ENCODE measurements around the gene KRT8.
"Not testable (repeated sequence)": the region's sequence is repeated elsewhere in the genome, so short reads cannot be mapped to it uniquely, and the experiment has no call there.

Gene KRT8

DNA sequence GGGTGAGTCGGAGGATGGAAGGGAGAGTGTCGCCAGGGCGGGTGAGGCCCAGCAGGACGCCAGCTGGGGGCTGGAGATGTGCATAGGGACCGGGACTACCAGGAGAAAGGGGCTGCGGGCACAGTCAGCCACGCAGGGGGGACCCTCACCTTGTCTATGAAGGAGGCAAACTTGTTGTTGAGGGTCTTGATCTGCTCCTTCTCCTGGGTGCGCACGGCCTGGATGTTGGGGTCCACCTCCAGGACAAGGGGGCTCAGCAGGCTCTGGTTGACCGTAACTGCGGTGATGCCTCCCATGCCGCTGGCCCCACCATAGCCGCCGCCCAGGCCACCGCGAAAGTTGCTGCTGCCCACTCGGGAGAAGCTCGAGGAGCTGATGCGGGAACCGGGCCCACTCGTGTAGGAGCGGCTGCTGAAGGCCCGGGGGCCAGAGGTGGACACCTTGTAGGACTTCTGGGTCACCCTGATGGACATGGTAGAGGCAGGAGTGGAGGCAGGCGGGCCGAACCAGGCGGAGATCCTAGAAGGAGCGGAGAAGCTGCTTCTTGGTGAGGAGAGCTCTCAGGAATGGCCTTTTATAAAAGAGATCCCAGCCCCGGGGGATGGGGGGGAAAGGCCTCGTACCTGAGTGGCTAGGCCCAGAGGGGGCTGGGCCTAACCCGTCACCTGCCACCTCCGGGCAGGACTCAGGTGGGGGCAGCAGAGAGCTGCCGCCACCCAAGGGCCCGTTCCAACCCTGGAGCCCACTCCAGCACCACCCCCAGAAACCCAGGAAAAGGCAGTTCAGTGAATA is at the start of gene KRT8:
TSS of gene KRT8 (minus strand) at position 568 of the 792 bp plus-strand sequence. CDS start at position 473, 95 bp downstream.
- not testable (repeated sequence) for DNase-seq (ENCODE audit: low spot score)

DNA sequence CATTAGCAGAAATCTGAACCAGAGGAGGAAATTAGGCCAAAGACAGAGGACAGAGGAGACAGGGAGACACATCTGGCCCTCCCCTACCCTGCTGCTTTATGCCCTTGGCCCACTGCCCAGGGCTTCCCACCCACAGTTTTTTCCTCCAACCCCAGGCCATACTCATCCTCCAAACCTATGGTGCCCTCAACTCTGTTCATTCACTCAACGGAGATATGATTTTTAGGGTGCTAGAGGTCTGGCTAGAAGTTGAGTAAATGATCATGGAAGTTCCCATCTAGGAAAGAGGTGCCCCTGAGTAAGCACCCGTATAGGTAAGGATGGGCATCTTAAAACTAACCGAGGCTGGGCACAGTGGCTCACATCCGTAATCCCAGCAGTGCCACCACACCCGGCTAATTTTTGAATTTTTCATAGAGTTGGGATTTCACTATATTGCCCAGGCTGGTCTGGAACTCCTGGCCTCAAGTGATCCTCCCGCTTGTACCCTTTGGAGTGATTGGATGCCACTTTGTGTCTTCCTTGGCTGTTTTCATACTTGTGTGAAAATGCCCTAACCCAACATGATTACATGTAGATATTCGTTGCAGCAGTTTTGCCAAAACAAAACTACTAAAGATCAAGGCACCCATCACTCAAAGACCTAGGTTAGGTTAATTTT is 48.4 kb upstream of the KRT8 start:
- no peak for DNase-seq (ENCODE audit: low spot score)

DNA sequence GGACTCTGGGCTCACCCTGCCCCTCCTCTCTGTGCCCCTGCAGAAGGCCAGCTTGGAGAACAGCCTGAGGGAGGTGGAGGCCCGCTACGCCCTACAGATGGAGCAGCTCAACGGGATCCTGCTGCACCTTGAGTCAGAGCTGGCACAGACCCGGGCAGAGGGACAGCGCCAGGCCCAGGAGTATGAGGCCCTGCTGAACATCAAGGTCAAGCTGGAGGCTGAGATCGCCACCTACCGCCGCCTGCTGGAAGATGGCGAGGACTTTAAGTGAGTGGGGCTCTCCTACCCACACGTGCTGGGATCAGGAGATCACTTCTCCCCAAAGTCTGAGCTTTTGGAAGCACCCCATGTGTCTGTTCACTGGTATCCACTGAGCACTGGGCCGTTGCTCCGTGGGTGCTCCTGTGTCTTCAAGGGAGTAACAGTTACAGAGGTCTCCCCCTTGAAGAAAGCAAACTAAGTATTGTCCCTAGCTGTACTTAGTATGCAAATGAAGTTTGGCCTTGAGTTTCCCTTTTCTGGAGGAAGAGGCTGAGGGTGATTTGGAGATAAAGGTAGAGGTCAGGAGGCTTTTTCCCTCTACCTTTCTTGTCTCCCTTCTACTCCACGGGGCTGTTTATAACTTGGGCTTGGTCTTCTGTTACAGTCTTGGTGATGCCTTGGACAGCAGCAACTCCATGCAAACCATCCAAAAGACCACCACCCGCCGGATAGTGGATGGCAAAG is 47.4 kb upstream of the KRT8 start:
- DNase-seq (ENCODE audit: low spot score): no peak

DNA sequence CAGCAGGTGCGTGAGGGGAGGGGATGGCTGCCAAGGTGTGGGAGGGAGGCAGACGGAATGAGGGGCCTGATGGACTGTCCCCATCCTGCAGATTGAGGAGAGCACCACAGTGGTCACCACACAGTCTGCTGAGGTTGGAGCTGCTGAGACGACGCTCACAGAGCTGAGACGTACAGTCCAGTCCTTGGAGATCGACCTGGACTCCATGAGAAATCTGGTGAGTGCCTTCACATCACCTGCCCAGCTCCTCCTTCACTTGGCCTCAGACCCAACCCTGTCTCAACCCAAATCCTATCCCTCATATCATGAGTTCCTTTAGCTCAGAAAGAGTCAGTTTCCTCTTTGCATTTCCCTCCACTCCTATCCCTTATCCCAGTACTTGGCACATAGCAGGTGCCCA is 46.8 kb upstream of the KRT8 start:
- DNase-seq (ENCODE audit: low spot score): no peak

DNA sequence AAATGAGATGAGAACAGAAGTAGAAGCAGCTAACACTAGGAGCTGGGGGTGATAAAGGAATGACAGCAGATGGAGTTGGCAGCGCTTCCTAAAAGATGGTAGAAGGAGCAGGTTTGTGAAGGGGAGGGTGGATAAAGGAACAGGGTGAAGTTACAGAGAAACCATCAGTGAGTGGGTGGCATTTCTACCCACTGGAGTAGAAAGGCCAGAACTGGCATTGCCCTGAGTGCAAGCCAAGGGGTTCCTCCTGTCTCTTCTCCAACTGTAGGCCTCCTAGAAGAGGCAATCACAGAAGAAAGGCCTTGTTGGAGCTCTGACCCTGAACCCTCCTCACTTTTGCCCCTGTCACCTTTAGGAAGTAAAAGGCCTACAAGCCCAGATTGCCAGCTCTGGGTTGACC is 46.2 kb upstream of the KRT8 start:
- no peak for DNase-seq (ENCODE audit: low spot score)

DNA sequence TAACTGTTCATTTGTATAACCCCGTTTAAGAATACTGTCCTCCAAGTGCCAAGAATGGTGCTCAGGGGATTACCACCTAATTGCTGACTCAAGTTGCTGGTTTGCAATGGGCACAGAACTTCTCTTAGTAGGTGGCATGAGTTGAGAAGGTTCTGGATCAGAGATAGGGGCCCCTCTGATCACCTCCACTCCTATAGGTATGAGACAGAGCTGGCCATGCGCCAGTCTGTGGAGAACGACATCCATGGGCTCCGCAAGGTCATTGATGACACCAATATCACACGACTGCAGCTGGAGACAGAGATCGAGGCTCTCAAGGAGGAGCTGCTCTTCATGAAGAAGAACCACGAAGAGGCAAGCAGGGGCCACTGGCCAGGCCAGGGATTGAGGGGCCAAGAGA is 45.7 kb upstream of the KRT8 start:
- DNase-seq (ENCODE audit: low spot score): no peak

DNA sequence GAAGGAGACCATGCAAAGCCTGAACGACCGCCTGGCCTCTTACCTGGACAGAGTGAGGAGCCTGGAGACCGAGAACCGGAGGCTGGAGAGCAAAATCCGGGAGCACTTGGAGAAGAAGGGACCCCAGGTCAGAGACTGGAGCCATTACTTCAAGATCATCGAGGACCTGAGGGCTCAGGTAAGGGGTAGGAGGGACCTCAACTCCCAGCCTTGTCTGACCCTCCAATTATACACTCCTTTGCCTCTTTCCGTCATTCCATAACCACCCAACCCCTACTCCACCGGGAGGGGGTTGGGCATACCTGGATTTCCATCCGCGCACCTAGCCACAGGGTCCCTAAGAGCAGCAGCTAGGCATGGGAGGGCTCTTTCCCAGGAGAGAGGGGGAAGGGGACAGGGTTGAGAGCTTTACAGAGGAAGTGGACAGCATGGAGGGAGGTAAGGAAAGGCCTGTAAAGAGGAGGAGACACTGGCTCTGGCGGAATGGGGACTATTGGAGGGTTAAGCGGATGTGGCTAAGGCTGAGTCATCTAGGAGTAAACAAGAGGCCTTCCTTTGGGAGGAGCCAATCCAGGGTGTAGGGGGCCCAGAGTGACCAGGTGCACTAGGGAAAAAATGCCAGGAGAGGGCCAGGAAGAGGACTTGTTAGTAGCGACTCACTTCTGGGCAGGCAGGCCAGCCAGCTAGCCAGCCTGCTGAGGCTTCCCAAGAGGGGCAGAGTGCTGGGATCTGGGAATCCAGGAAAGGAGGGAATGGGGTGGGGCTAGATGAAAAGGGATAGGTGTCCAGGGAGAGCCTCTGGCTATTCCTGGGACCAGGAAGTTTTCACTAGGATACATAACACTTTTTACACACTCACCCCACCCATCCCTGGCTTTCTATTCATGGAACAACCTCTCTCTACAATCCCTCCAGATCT is 44.8 kb upstream of the KRT8 start:
- no peak for DNase-seq (ENCODE audit: low spot score)

DNA sequence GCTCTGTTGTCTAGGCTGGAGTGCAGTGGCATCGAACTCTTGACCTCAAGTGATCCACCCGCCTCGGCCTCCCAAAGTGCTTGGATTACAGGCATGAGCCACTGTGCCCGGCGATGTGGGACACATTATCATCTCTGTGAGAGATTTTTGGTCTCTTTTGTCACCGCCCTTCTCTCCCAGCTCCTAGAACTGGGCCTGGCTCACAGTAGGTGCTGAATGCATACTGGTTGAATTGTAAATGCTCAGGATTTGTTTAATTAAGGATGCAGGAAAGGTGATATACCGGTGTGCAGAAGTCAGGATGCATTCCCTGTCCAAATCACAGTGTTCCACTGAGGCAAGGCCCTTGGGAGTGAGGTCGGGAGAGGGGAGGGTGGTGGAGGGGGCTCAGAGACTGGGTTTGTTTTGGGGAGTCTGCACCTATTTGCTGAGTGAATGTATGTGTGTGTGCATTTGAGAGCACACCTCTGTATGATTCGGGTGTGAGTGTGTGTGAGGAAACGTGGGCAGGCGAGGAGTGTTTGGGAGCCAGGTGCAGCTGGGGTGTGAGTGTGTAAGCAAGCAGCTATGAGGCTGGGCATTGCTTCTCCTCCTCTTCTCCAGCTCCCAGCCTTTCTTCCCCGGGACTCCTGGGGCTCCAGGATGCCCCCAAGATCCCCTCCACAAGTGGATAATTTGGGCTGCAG is 43.0 kb upstream of the KRT8 start:
- no peak for DNase-seq (ENCODE audit: low spot score)

DNA sequence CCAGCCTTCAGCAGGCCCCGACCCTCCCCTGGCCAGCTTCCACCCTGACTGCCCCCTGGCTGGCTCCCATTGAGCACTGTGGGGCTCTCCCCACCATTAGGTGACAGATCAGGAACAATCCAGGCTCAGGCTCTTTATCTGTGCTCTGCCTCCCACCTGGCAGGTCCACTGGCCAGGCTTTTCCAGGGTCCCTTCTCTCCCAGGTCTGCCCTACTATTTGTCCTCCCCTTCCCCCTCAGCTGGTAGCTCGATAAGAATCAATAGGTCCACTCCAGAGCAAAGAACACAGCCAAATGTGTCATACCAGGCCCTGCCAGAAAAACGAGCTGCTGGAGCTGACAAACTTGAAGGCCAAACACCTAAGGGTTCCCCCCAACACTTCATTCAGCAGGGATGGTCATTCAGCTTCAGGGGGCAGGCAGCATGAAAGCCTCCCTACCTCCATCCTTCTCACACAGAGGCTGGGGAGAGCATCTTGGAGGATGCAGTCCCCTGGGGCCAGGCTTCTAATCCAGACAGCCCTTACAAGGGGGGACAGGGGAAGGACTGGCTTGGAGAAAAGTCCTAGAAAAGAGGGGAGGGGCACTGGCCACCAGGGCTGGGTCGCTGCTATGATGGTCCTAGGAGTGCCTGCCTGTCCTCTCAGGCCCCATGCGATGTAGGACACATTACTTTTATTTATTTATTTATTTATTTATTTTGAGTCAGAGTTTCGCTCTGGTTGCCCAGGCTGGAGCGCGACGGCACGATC is 42.1 kb upstream of the KRT8 start:
- DNase-seq (ENCODE audit: low spot score): no peak

DNA sequence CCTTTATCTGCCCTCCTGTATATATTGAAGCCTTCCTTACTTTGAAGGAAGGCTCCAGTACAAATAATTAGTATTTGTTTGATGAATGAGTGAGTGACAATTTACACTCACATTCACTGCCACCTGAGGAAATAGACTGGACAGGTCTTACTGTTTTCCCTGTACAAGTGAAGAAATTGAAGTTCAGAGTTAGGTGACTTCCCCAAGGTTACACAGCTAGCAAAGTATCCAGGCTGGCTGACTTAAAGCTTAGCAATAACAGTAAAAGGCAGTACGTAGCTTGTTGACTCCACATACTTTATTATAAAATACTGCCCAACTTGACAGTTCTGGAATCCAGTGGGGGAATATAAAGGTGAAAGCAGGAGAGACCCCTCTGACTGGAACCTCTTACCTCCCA is 41.5 kb upstream of the KRT8 start:
- DNase-seq (ENCODE audit: low spot score): no peak

DNA sequence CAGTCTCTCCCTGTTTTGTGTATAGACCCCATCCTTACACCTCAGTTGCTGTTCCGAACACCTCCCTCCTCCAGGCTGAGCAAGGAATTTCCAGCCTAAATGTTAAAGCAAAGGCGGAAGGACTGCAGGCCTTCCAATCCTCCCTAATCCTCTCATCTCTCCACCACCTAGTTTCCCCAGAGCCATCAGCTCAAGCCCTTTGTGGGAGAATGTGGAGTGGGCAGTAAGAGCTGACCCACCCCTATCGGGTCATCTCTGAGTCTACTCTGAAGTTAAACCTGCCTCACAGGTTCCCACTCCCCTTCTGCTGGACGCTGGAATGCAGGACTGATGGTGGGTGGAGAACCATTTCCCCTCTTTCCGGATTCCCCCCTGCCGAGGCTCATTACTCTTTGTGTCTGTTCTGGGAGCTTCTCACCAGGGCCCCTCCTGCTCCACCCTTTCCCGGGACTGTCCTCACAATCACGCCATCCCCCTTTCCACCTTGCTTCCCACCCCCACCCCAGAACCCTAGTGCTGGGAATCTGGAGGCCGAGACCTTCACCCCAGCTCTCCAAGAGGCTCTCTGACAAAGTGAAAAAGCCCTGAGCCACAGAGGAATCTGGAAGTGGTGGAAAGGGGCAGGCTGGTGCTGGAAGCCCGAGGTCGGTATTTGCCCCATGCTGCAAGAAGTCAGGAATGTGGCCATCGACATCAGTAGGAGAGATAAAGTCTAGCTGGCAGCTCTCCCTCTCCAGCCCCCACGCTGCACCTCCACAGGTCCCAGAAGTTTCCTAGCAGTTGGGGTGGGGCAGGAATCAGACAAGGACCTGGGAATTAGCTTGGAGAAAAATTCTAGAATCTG is 40.7 kb upstream of the KRT8 start:
- DNase-seq (ENCODE audit: low spot score): no peak

DNA sequence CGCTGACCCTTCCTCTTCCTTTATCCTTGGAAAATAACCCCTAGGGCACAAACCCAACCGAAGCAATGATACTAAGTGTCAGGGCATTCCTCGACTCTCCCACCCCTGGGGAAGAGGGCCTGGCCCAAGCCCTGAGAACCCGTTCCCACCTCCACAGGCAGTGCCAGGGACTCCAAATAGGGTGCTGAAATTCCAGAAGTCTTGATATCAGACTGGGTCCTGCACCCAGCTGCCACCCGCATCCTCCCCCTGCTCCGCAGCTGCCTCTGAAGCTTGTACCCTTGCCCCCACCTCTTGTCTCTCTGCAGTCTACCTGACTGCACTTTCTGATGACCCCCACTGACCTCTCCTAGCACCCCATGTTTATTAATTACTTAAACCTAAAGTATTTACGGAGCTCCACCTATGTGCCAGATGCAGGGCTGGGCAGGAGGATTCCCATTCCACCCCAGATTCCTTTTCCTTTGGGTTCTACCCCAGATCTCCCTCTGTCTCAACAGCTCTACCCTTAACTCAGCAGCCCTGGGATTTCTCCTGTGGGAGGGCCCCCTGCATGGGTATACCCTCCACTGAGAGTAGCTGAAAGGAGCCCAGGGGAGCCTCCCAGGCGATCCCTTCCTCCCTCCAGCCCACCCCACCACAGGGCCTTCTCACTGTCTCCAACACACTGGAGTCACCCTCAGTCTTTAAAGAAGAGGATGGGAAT is 40.0 kb upstream of the KRT8 start:
- no peak for DNase-seq (ENCODE audit: low spot score)

DNA sequence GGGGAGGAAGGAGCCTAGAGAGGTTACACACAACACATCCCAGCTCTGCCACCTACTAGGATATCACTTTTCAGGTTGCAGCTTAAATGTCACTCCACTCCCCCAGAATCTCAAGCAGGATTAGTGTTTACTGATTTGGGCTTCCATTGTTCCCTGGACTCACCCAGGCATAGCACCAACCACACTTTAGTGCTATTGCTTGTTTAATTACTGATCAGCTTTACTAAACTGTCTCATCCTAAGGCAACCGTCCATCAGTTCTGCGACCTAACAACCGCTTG is 38.0 kb upstream of the KRT8 start:
- no peak for DNase-seq (ENCODE audit: low spot score)

DNA sequence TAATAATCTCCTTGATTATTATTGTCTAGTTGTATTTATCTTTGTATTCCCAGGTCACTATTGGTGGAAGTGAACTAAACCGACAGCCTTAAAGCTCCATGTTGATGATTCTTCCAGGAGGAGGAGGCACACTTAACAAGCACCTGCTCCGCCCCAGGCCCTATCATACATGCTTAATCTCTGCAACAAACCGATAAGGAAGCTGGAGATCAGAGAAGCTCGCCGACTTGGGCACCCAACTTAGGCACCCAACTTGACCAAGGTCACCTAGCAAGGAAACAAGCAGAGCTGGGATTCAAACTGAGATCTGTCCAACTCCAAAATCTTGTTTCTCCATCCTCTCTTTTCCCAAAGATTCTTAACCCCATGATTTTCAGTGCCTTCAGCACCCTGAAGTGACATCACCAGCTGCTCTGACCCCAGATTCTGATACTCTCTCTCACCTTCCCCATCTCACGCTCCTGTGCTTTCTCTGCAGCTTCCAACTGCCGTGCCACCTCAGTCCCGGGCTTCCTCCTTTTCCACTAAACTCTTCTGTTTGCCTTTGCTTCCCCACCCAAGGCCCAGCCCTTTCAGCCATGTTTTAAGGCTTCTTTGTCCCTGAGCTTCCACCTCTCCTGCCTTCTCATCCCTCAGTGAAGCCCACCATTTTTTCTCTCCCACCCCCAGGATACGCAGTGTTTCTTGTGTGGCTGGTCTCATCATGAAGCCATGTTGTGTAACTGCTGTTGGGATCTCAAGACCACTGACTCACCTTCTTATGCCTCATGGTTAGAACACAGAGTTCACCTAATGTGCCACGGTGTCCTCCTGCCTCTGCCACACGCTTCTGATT is 37.4 kb upstream of the KRT8 start:
- no peak for DNase-seq (ENCODE audit: low spot score)

DNA sequence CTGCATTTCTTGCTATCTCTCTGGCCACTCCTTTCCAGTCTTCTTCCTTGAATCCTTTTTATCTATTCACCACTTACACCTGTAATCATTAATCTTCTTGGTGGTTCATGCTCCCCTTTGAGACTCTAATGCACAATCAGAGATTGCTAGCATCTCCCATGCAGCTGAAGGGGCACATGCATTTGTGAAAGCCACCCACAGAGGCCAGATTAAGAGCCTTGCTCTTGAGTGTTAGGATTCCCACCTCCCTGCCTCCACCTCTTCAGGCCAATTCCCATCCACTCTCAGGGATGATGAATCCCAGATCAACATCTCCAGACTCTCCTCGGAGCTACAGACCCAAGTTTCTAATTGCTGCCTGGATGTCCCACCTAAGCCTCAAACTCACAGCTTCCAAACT is 24.7 kb upstream of the KRT8 start:
- no peak for DNase-seq (ENCODE audit: low spot score)

DNA sequence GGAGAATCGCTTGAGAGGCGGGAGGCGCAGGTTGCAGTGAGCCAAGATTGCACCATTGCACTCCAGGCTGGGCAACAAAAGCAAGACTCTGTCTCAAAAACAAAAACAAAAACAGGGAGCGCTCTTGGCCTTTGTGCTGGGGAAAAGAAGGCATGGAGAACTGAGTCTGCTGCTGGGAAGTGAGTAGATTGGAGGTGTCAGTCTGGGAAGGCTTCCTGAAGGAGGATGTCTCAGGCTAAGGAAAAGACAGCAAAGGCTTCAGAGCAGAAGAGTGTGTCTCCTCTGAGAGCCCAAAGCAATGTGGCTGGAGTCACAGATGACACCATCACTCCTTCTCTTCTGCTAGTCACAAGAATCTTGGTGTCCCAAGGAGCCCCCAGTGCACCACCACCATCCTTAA is 23.1 kb upstream of the KRT8 start:
- DNase-seq (ENCODE audit: low spot score): no peak

DNA sequence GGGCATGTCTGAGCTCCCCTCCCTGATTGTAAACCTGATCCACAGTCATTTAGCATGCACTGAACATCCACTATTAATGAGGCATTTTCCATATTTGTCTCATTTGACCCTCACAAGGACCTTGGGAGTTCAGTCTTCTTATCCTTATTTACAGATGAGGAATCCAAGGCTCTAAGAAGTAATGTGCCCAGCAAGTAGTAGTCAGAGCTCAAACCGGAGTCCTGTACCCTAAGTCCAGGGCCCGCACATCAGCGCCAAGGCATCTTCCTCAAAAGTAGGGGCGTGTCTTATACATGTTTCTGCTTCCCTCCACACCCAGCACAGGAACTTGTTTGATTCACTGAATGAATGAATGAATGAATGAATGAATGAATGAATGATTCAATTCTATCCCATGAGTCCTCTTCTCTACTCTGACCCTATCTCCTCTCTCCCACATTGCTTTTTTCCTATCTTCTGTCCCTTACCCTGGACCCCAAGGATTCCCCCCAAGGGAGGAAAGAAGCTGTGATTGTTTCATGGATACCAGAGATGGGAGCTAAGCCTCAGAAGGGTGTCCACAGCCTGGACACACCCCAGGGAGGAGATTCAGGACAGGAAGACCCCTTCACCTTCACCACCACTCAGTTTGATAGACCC is 21.8 kb upstream of the KRT8 start:
- DNase-seq (ENCODE audit: low spot score): no peak

Measured in pons (tissue), 1 donor.